Peyer's patch (tissue), 4 donors: ENCODE results near the gene HBG2.

Experiments
- POLR2A ChIP-seq, 2 donors: fragments of 450-650 bp; IDR thresholded peaks; one replicate each; pipeline ENCODE4 v1.5.1; 2017; ENCODE audit warnings: antibody characterized with exemption in 2 of 2, mild to moderate bottlenecking in 2 of 2, moderate library complexity in 2 of 2
- TF ChIP-seq, protein P1 (sequence below), 6 experiments: fragments of 450-650 bp in 4 of 6; fragments of 200-600 bp in 2 of 6; sonication (generic) in 1 of 6; IDR thresholded peaks; one replicate each; pipeline ENCODE4 v1.5.1; 2017 to 2019; ENCODE audit warnings: antibody characterized with exemption in 6 of 6, mild to moderate bottlenecking in 3 of 6, moderate library complexity in 1 of 6

DNA sequence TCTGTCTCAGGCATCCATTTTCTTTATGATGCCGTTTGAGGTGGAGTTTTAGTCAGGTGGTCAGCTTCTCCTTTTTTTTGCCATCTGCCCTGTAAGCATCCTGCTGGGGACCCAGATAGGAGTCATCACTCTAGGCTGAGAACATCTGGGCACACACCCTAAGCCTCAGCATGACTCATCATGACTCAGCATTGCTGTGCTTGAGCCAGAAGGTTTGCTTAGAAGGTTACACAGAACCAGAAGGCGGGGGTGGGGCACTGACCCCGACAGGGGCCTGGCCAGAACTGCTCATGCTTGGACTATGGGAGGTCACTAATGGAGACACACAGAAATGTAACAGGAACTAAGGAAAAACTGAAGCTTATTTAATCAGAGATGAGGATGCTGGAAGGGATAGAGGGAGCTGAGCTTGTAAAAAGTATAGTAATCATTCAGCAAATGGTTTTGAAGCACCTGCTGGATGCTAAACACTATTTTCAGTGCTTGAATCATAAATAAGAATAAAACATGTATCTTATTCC is 26.1 kb upstream of the HBG2 start:
- TF ChIP-seq, protein P1, sequence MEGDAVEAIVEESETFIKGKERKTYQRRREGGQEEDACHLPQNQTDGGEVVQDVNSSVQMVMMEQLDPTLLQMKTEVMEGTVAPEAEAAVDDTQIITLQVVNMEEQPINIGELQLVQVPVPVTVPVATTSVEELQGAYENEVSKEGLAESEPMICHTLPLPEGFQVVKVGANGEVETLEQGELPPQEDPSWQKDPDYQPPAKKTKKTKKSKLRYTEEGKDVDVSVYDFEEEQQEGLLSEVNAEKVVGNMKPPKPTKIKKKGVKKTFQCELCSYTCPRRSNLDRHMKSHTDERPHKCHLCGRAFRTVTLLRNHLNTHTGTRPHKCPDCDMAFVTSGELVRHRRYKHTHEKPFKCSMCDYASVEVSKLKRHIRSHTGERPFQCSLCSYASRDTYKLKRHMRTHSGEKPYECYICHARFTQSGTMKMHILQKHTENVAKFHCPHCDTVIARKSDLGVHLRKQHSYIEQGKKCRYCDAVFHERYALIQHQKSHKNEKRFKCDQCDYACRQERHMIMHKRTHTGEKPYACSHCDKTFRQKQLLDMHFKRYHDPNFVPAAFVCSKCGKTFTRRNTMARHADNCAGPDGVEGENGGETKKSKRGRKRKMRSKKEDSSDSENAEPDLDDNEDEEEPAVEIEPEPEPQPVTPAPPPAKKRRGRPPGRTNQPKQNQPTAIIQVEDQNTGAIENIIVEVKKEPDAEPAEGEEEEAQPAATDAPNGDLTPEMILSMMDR (IDR thresholded peaks at IDR 0.05) = no peak
- TF ChIP-seq POLR2A (IDR thresholded peaks at IDR 0.05) = no peak
